HG02840 (cell line): ENCODE data around the gene MAFB.

Experiments used
- ATAC-seq: cut with Tn5 transposase; IDR thresholded peaks from one replicate; pipeline ENCODE4 v1.9.1; 2021; ENCODE audit warnings: mild to moderate bottlenecking, moderate library complexity, moderate number of reproducible peaks; ENCODE audit not compliant: unreplicated experiment, low FRiP score

MAFB gene

GRCh38 chr20:40683221-40683893, 5.7 kb downstream of the MAFB start:
- no peak for ATAC-seq

GRCh38 chr20:40682104-40682981, 6.7 kb downstream of the MAFB start:
- ATAC-seq: no peak

- no peak for ATAC-seq
Measured at GRCh38 chr20:40681684-40682083, 7.4 kb downstream of the MAFB start.

GRCh38 chr20:40681165-40681564, 7.9 kb downstream of the MAFB start:
- ATAC-seq: no peak

- no peak for ATAC-seq
Measured at GRCh38 chr20:40680161-40680959, 8.7 kb downstream of the MAFB start.

GRCh38 chr20:40679184-40679583, 9.9 kb downstream of the MAFB start:
- no peak for ATAC-seq

- no peak for ATAC-seq
Measured at GRCh38 chr20:40678286-40678875, 10.7 kb downstream of the MAFB start.

- ATAC-seq: no peak
Measured at GRCh38 chr20:40677343-40677924, 11.6 kb downstream of the MAFB start.

GRCh38 chr20:40676491-40677269, 12.4 kb downstream of the MAFB start:
- no peak for ATAC-seq

- ATAC-seq: no peak
Measured at GRCh38 chr20:40675599-40676221, 13.3 kb downstream of the MAFB start.

GRCh38 chr20:40673442-40673841, 15.6 kb downstream of the MAFB start:
- no peak for ATAC-seq

GRCh38 chr20:40672095-40672494, 16.9 kb downstream of the MAFB start:
- ATAC-seq: no peak

- ATAC-seq: no peak
Measured at GRCh38 chr20:40670253-40670652, 18.8 kb downstream of the MAFB start.

GRCh38 chr20:40669692-40670091, 19.3 kb downstream of the MAFB start:
- ATAC-seq: no peak

- no peak for ATAC-seq
Measured at GRCh38 chr20:40668449-40669228, 20.4 kb downstream of the MAFB start.

GRCh38 chr20:40667503-40667902, 21.5 kb downstream of the MAFB start:
- ATAC-seq: no peak

GRCh38 chr20:40666336-40666735, 22.7 kb downstream of the MAFB start:
- no peak for ATAC-seq

GRCh38 chr20:40664891-40665290, 24.1 kb downstream of the MAFB start:
- no peak for ATAC-seq
